ENCODE results near the gene TBX10. TPM values are rescaled to one million over a fixed set of nuclear protein-coding genes. Genes with fewer than 3 reads are reported as not detected.

TBX10 gene
- total RNA-seq, 4 donors from 2014 or later: not detected

DNA sequence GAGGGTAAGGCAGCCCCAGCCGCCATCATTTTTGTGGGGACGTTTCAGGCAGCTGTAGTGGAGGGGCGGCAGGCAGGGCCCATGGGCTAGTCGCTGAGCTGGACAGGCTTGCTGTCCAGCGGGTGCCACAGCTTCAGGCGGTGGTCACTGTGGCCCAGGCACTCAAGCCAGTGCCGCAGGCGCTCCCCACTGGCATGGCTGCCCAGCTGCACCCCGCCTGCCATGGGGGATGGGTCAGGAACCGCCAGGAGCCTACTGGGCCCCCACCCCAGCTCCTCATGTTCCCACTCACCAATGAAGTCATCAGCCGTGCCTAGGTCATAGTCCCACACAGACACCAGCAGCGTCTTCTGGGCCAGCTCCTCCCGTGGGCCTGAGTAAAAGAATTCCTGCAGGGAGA lies 26.8 kb downstream of the TBX10 start:
- intact Hi-C loops (cut with DNase I; ENCODE audit: low total_unique reads): no loop called here
- H3K36me3 ChIP-seq: peaks cover 0 to 48% of the 10 kb centered on the region in 2 donors
- no peak for ATAC-seq

DNA sequence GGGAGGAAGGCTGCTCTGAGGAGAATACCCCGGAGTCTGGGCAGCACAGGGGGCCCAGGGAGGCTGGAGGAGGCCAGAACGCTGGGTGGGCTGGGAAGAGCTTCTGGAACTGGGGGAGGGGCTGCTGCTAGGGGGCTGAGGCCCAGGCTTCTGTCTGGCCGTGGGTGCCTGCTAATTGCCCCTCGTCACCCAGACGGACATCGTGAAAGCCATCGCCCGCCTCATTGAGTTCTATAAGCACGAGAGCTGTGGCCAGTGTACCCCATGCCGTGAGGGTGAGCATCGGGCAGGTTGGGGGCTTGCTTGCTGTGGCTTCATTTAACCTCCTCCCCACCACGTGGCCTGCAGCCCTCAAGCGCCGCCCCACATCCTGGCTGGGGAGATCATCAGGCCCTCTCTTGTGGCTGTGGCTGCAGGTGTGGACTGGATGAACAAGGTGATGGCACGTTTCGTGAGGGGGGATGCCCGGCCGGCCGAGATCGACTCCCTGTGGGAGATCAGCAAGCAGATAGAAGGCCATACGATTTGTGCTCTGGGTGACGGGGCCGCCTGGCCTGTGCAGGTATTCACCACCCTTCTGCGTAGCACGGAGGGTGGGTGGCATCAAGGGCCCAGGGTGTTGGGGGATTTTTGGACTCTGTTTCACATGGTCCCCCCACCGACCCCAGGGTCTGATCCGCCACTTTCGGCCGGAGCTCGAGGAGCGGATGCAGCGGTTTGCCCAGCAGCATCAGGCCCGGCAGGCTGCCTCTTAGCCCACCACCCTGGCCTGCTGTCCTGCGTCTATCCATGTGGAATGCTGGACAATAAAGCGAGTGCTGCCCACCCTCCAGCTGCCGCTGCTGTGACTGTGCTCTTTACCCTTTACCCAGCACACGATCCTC lies 27.6 kb downstream of the TBX10 start:
- in situ Hi-C loops (cut with MboI; ENCODE audit: low sequenced_read_pairs in 4 of 4) (no loop called here), intact Hi-C loops (cut with DNase I; ENCODE audit: low total_unique reads) (no loop called here)
- peaks cover 0 to 1% (median 0%) of the 10 kb centered on the region in 3 donors for H3K27me3 ChIP-seq
- no peak for DNase-seq
- H3K36me3 ChIP-seq: peaks cover 0 to 48% of the 10 kb centered on the region in 2 donors
- no peaks in the 10 kb centered on the region for H3K9me3 ChIP-seq
- H3K4me1 ChIP-seq: peaks cover 10 to 24% of the 10 kb centered on the region in 2 donors
- ATAC-seq: no peak
- TF ChIP-seq, protein P1, sequence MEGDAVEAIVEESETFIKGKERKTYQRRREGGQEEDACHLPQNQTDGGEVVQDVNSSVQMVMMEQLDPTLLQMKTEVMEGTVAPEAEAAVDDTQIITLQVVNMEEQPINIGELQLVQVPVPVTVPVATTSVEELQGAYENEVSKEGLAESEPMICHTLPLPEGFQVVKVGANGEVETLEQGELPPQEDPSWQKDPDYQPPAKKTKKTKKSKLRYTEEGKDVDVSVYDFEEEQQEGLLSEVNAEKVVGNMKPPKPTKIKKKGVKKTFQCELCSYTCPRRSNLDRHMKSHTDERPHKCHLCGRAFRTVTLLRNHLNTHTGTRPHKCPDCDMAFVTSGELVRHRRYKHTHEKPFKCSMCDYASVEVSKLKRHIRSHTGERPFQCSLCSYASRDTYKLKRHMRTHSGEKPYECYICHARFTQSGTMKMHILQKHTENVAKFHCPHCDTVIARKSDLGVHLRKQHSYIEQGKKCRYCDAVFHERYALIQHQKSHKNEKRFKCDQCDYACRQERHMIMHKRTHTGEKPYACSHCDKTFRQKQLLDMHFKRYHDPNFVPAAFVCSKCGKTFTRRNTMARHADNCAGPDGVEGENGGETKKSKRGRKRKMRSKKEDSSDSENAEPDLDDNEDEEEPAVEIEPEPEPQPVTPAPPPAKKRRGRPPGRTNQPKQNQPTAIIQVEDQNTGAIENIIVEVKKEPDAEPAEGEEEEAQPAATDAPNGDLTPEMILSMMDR (IDR thresholded peaks at IDR 0.05 in 4 of 5, conservative IDR thresholded peaks at IDR 0.05 in 1 of 5): no peak
- no peak for TF ChIP-seq POLR2A (IDR thresholded peaks at IDR 0.05)
- no peak overlapping the region for H3K4me3 ChIP-seq
- H3K27ac ChIP-seq: no peak overlapping the region

More for the DNA sequence above, 26.8 kb downstream of the TBX10 start:
- Histone ChIP-seq H3K27ac (no peak overlapping the region), H3K4me3 (no peak overlapping the region), H3K9me3 (no peaks in the 10 kb centered on the region), H3K27me3 (peaks cover 0 to 2% (median 0%) of the 10 kb centered on the region in 3 donors), H3K4me1 (peaks cover 3 to 18% of the 10 kb centered on the region in 2 donors)
- DNase-seq: no peak
- in situ Hi-C loops (cut with MboI; ENCODE audit: low sequenced_read_pairs in 4 of 4): no loop called here
- TF ChIP-seq, protein P1 (IDR thresholded peaks at IDR 0.05 in 4 of 5, conservative IDR thresholded peaks at IDR 0.05 in 1 of 5): no peak
- TF ChIP-seq POLR2A (IDR thresholded peaks at IDR 0.05): no peak

DNA sequence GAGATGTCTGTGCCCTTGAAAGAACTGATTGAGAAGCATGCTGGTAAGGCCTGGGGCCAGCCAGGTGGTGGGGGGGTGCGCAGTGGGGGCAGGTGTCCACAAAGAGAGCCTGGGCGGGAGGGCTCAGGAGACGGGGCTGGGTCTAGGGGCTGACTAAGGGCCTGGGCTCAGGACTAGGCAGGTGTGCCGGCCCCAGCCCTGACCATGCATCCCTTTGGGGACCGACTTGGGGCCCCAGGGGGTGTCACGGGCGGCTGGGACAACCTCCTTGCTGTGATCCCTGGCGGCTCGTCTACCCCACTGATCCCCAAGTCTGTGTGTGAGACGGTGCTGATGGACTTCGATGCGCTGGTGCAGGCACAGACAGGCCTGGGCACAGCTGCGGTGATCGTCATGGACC lies 28.4 kb downstream of the TBX10 start:
- in situ Hi-C loops (cut with MboI; ENCODE audit: low sequenced_read_pairs in 4 of 4): no loop called here
- DNase-seq: no peak
- no peak overlapping the region for H3K27ac ChIP-seq
- peaks cover 10 to 28% of the 10 kb centered on the region in 2 donors for H3K4me1 ChIP-seq
- no peaks in the 10 kb centered on the region for H3K9me3 ChIP-seq
- H3K27me3 ChIP-seq: no peaks in the 10 kb centered on the region
- no peak for ATAC-seq
- H3K36me3 ChIP-seq: peaks cover 0 to 48% of the 10 kb centered on the region in 2 donors
- H3K4me3 ChIP-seq: no peak overlapping the region
- TF ChIP-seq, protein P1 (IDR thresholded peaks at IDR 0.05 in 4 of 5, conservative IDR thresholded peaks at IDR 0.05 in 1 of 5): no peak
- intact Hi-C loops (cut with DNase I; ENCODE audit: low total_unique reads): no loop called here

DNA sequence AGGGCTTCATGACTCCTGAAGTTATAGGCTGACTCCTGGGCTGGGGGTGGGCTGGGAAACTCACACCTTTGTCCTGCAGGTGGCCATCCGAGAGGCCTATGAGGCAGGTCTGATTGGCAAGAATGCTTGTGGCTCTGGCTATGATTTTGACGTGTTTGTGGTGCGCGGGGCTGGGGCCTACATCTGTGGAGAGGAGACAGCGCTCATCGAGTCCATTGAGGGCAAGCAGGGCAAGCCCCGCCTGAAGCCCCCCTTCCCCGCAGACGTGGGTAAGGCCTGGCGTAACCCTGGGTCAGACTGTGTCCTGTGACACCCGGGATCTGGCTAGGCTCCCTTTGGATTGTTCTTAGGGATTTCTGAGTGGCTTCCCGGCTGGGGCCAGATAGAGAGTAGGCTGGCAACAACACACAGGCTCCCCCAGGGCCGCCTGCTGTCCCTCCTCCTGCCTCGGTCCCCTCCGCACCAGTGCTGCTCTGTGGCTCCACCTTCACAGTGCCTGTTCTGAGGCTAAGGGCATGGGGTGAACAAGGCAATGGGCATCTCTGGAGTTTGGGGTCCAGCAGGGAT lies 29.2 kb downstream of the TBX10 start:
- Histone ChIP-seq H3K9me3 (no peaks in the 10 kb centered on the region), H3K4me3 (no peak overlapping the region), H3K27ac (no peak overlapping the region), H3K27me3 (no peaks in the 10 kb centered on the region), H3K36me3 (peaks cover 0 to 48% of the 10 kb centered on the region in 2 donors), H3K4me1 (peaks cover 16 to 31% of the 10 kb centered on the region in 2 donors)
- intact Hi-C loops (cut with DNase I; ENCODE audit: low total_unique reads): no loop called here
- no peak for TF ChIP-seq POLR2A (IDR thresholded peaks at IDR 0.05)
- TF ChIP-seq, protein P1 (IDR thresholded peaks at IDR 0.05 in 4 of 5, conservative IDR thresholded peaks at IDR 0.05 in 1 of 5): no peak
- in situ Hi-C loops (cut with MboI; ENCODE audit: low sequenced_read_pairs in 4 of 4): no loop called here
- ATAC-seq: no peak
- DNase-seq: no peak

Data from gastrocnemius medialis (tissue), 4 donors.